ENCODE results near the gene ANKRD30A.
"Not testable (repeated sequence)": the region's sequence is repeated elsewhere in the genome, so short reads cannot be mapped to it uniquely, and the experiment has no call there.

ANKRD30A gene

DNA sequence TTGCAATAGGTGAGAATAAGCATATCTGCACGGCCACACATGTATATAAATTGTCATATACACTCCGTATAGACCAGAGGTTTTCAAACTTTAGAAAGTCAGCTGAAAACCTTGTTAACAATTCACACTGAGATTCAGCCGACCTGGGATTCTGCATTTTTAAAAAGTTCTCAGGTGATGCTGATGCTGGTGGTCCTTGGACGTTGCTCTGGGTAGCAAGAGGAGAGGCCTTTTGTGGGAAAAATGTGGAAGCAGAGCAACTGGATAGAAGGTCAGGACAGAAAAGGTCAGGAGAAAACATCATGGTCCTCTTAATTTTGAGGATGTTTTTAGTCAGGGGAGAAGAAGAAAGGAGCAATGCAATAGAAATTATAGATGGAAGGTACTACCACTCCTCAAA is 52.9 kb downstream of the ANKRD30A start:
- peaks cover 10% of the 10 kb centered on the region; the same call in 1 of the 2 replicates for H3K9me3 ChIP-seq (ENCODE audit: control insufficient read depth, insufficient read depth, low read length)
- not testable (repeated sequence) for H3K36me3 ChIP-seq (ENCODE audit: control insufficient read depth, insufficient read depth, low read length); H3K9ac ChIP-seq (ENCODE audit: low read depth, low read length); H3K27ac ChIP-seq (ENCODE audit: low read depth, low read length); H3K4me1 ChIP-seq (ENCODE audit: control insufficient read depth, insufficient read depth, low read length); H3K4me3 ChIP-seq (ENCODE audit: low read depth, low read length); H3K27me3 ChIP-seq (ENCODE audit: control insufficient read depth, insufficient read depth, low read length)

- not testable (repeated sequence) for H3K36me3 ChIP-seq (ENCODE audit: control insufficient read depth, insufficient read depth, low read length); H3K27me3 ChIP-seq (ENCODE audit: control insufficient read depth, insufficient read depth, low read length); H3K4me3 ChIP-seq (ENCODE audit: low read depth, low read length); H3K9ac ChIP-seq (ENCODE audit: low read depth, low read length); H3K27ac ChIP-seq (ENCODE audit: low read depth, low read length); H3K4me1 ChIP-seq (ENCODE audit: control insufficient read depth, insufficient read depth, low read length)
- peaks cover 10% of the 10 kb centered on the region; the same call in 1 of the 2 replicates for H3K9me3 ChIP-seq (ENCODE audit: control insufficient read depth, insufficient read depth, low read length)
These were observed 57.3 kb downstream of the ANKRD30A start for GRCh38 chr10:37182719-37183118.

DNA sequence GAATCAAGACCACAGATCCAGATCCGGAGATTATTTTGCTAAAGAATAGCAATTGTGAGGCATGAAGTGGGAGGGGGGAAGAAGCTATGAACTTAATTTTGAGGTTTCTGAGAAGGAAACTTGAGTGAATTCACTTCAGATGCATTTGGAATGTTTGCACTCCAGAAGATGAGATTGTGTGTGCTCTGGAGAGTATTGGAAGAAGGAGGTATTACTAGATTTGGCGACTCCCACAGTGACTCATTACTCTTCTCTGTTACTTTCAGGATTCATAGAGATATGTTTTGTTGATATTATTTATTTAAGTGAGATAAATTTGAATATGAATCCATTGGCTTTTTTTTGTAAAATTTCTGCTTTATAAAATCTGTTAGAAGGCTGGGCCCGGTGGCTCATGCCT is 80.7 kb downstream of the ANKRD30A start:
- Histone ChIP-seq H3K27me3 (ENCODE audit: control insufficient read depth, insufficient read depth, low read length) (no peaks in the 10 kb centered on the region), H3K27ac (ENCODE audit: low read depth, low read length) (no peak overlapping the region), H3K36me3 (ENCODE audit: control insufficient read depth, insufficient read depth, low read length) (no peaks in the 10 kb centered on the region), H3K4me3 (ENCODE audit: low read depth, low read length) (no peak overlapping the region), H3K9me3 (ENCODE audit: control insufficient read depth, insufficient read depth, low read length) (peaks cover 55% of the 10 kb centered on the region), H3K4me1 (ENCODE audit: control insufficient read depth, insufficient read depth, low read length) (no peaks in the 10 kb centered on the region), H3K9ac (ENCODE audit: low read depth, low read length) (no peak overlapping the region)

DNA sequence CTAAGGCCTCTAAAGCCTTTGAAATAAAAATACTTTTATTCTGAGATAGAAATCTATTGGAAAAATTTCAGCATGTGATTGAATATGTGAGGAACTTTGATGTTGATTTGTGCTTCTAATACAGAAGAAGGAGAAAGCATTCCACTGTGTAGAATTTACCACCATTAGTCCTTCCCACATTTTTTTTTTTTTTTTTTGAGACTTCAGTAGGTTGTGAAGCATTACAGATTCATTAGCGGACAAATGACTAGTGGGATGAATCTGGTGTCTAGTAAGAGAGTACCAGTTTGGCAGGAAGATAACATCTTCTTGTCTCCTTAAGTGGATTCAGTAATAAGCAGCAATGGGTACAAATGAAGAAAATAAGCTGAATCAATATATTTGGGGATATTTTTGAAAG is 95.5 kb downstream of the ANKRD30A start:
- H3K27ac ChIP-seq (ENCODE audit: low read depth, low read length), result no peak overlapping the region
- no peak overlapping the region for H3K4me3 ChIP-seq (ENCODE audit: low read depth, low read length)
- H3K9me3 ChIP-seq (ENCODE audit: control insufficient read depth, insufficient read depth, low read length), result peaks cover 78% of the 10 kb centered on the region
- no peak overlapping the region for H3K9ac ChIP-seq (ENCODE audit: low read depth, low read length)
- no peaks in the 10 kb centered on the region for H3K4me1 ChIP-seq (ENCODE audit: control insufficient read depth, insufficient read depth, low read length)
- H3K27me3 ChIP-seq (ENCODE audit: control insufficient read depth, insufficient read depth, low read length), result no peaks in the 10 kb centered on the region
- H3K36me3 ChIP-seq (ENCODE audit: control insufficient read depth, insufficient read depth, low read length), result no peaks in the 10 kb centered on the region

GRCh38 chr10:37222046-37222445 is 96.6 kb downstream of the ANKRD30A start:
- peaks cover 76% of the 10 kb centered on the region for H3K9me3 ChIP-seq (ENCODE audit: control insufficient read depth, insufficient read depth, low read length)
- no peaks in the 10 kb centered on the region for H3K4me1 ChIP-seq (ENCODE audit: control insufficient read depth, insufficient read depth, low read length)
- H3K27ac ChIP-seq (ENCODE audit: low read depth, low read length), result no peak overlapping the region
- H3K9ac ChIP-seq (ENCODE audit: low read depth, low read length), result no peak overlapping the region
- no peak overlapping the region for H3K4me3 ChIP-seq (ENCODE audit: low read depth, low read length)
- no peaks in the 10 kb centered on the region for H3K27me3 ChIP-seq (ENCODE audit: control insufficient read depth, insufficient read depth, low read length)
- no peaks in the 10 kb centered on the region for H3K36me3 ChIP-seq (ENCODE audit: control insufficient read depth, insufficient read depth, low read length)

GRCh38 chr10:37225163-37225562 is 99.8 kb downstream of the ANKRD30A start:
- no peak overlapping the region for H3K9ac ChIP-seq (ENCODE audit: low read depth, low read length)
- no peak overlapping the region for H3K4me3 ChIP-seq (ENCODE audit: low read depth, low read length)
- no peak overlapping the region for H3K27ac ChIP-seq (ENCODE audit: low read depth, low read length)
- H3K4me1 ChIP-seq (ENCODE audit: control insufficient read depth, insufficient read depth, low read length), result no peaks in the 10 kb centered on the region
- no peaks in the 10 kb centered on the region for H3K36me3 ChIP-seq (ENCODE audit: control insufficient read depth, insufficient read depth, low read length)
- H3K27me3 ChIP-seq (ENCODE audit: control insufficient read depth, insufficient read depth, low read length), result no peaks in the 10 kb centered on the region
- peaks cover 90% of the 10 kb centered on the region for H3K9me3 ChIP-seq (ENCODE audit: control insufficient read depth, insufficient read depth, low read length)

DNA sequence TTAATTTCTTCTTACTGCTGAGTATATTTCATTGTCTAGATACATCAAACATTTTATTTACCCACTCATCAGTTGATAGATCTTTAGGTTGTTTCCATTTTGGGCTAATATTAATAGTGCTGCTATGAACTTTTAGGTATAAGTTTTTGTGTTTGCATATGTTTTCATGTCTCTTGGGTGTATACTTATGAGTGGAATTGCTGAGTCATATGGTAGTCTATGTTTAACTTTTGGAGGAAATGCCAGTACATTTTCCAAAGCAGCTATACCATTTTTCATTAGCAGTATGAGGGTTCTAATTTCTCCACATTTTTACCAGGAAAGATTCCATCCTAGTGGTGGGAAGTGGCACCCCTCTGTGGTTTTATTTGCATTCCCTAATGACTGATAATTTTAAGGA is 101.1 kb downstream of the ANKRD30A start:
- Histone ChIP-seq H3K27ac (ENCODE audit: low read depth, low read length) (no peak overlapping the region), H3K9ac (ENCODE audit: low read depth, low read length) (no peak overlapping the region), H3K9me3 (ENCODE audit: control insufficient read depth, insufficient read depth, low read length) (peaks cover 91% of the 10 kb centered on the region), H3K36me3 (ENCODE audit: control insufficient read depth, insufficient read depth, low read length) (no peaks in the 10 kb centered on the region), H3K4me1 (ENCODE audit: control insufficient read depth, insufficient read depth, low read length) (no peaks in the 10 kb centered on the region), H3K27me3 (ENCODE audit: control insufficient read depth, insufficient read depth, low read length) (no peaks in the 10 kb centered on the region), H3K4me3 (ENCODE audit: low read depth, low read length) (no peak overlapping the region)

- Histone ChIP-seq H3K9ac (ENCODE audit: low read depth, low read length) (no peak overlapping the region), H3K36me3 (ENCODE audit: control insufficient read depth, insufficient read depth, low read length) (no peaks in the 10 kb centered on the region), H3K27ac (ENCODE audit: low read depth, low read length) (no peak overlapping the region), H3K27me3 (ENCODE audit: control insufficient read depth, insufficient read depth, low read length) (no peaks in the 10 kb centered on the region), H3K9me3 (ENCODE audit: control insufficient read depth, insufficient read depth, low read length) (peaks cover 92% of the 10 kb centered on the region), H3K4me3 (ENCODE audit: low read depth, low read length) (no peak overlapping the region), H3K4me1 (ENCODE audit: control insufficient read depth, insufficient read depth, low read length) (no peaks in the 10 kb centered on the region)
These were observed 109.3 kb downstream of the ANKRD30A start for GRCh38 chr10:37234692-37235091.

GRCh38 chr10:37236093-37236492 is 110.7 kb downstream of the ANKRD30A start:
- Histone ChIP-seq H3K36me3 (ENCODE audit: control insufficient read depth, insufficient read depth, low read length) (no peaks in the 10 kb centered on the region), H3K4me1 (ENCODE audit: control insufficient read depth, insufficient read depth, low read length) (no peaks in the 10 kb centered on the region), H3K9me3 (ENCODE audit: control insufficient read depth, insufficient read depth, low read length) (peaks cover 90% of the 10 kb centered on the region), H3K27ac (ENCODE audit: low read depth, low read length) (no peak overlapping the region), H3K9ac (ENCODE audit: low read depth, low read length) (no peak overlapping the region), H3K27me3 (ENCODE audit: control insufficient read depth, insufficient read depth, low read length) (no peaks in the 10 kb centered on the region), H3K4me3 (ENCODE audit: low read depth, low read length) (no peak overlapping the region)

- Histone ChIP-seq H3K4me3 (ENCODE audit: low read depth, low read length) (no peak overlapping the region), H3K9me3 (ENCODE audit: control insufficient read depth, insufficient read depth, low read length) (peaks cover 90% of the 10 kb centered on the region)
These were observed 114.8 kb downstream of the ANKRD30A start for GRCh38 chr10:37240223-37240622.

GRCh38 chr10:37246637-37247036 is 121.2 kb downstream of the ANKRD30A start:
- H3K9ac ChIP-seq (ENCODE audit: low read depth, low read length), result no peak overlapping the region
- H3K9me3 ChIP-seq (ENCODE audit: control insufficient read depth, insufficient read depth, low read length), result peaks cover 93% of the 10 kb centered on the region
- no peaks in the 10 kb centered on the region for H3K27me3 ChIP-seq (ENCODE audit: control insufficient read depth, insufficient read depth, low read length)
- H3K36me3 ChIP-seq (ENCODE audit: control insufficient read depth, insufficient read depth, low read length), result no peaks in the 10 kb centered on the region
- H3K27ac ChIP-seq (ENCODE audit: low read depth, low read length), result no peak overlapping the region
- no peaks in the 10 kb centered on the region for H3K4me1 ChIP-seq (ENCODE audit: control insufficient read depth, insufficient read depth, low read length)
- H3K4me3 ChIP-seq (ENCODE audit: low read depth, low read length), result no peak overlapping the region

More at GRCh38 chr10:37240223-37240622, 114.8 kb downstream of the ANKRD30A start:
- no peaks in the 10 kb centered on the region for H3K27me3 ChIP-seq (ENCODE audit: control insufficient read depth, insufficient read depth, low read length)
- H3K27ac ChIP-seq (ENCODE audit: low read depth, low read length), result no peak overlapping the region
- no peak overlapping the region for H3K9ac ChIP-seq (ENCODE audit: low read depth, low read length)
- no peaks in the 10 kb centered on the region for H3K4me1 ChIP-seq (ENCODE audit: control insufficient read depth, insufficient read depth, low read length)
- no peaks in the 10 kb centered on the region for H3K36me3 ChIP-seq (ENCODE audit: control insufficient read depth, insufficient read depth, low read length)

DNA sequence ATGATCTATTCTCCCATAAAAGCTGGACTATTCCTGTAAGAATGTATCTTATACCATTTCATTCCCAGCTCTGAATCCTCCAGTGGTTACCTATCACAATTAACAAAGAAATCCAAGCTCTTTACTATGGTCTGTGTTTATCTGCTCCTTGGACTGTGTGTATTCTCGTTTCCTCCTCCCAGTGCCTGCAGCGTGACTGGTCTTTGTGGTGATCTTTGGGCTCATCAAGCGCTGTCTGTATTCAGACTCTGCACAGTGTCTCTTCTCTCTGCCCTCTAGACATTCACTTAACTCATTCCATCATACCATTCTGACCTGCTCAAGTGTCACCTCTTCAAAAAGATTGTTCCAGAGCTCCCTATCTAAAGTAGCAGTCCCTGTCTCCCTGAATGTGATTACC is 130.4 kb downstream of the ANKRD30A start:
- not testable (repeated sequence) for H3K9ac ChIP-seq (ENCODE audit: low read depth, low read length); H3K36me3 ChIP-seq (ENCODE audit: control insufficient read depth, insufficient read depth, low read length); H3K27ac ChIP-seq (ENCODE audit: low read depth, low read length); H3K4me3 ChIP-seq (ENCODE audit: low read depth, low read length); H3K4me1 ChIP-seq (ENCODE audit: control insufficient read depth, insufficient read depth, low read length); H3K27me3 ChIP-seq (ENCODE audit: control insufficient read depth, insufficient read depth, low read length)
- peaks cover 88% of the 10 kb centered on the region for H3K9me3 ChIP-seq (ENCODE audit: control insufficient read depth, insufficient read depth, low read length)
